ENCODE measurements around the gene MMP28. TPM values are rescaled to one million over a fixed set of nuclear protein-coding genes. Genes with fewer than 3 reads are reported as not detected.
A peak's percentile ranks its signal among the peaks of the same experiment; 100 is the strongest.

The MMP28 gene
- total RNA-seq, 2 donors from 2014 or later: 12.8 to 146 TPM

DNA sequence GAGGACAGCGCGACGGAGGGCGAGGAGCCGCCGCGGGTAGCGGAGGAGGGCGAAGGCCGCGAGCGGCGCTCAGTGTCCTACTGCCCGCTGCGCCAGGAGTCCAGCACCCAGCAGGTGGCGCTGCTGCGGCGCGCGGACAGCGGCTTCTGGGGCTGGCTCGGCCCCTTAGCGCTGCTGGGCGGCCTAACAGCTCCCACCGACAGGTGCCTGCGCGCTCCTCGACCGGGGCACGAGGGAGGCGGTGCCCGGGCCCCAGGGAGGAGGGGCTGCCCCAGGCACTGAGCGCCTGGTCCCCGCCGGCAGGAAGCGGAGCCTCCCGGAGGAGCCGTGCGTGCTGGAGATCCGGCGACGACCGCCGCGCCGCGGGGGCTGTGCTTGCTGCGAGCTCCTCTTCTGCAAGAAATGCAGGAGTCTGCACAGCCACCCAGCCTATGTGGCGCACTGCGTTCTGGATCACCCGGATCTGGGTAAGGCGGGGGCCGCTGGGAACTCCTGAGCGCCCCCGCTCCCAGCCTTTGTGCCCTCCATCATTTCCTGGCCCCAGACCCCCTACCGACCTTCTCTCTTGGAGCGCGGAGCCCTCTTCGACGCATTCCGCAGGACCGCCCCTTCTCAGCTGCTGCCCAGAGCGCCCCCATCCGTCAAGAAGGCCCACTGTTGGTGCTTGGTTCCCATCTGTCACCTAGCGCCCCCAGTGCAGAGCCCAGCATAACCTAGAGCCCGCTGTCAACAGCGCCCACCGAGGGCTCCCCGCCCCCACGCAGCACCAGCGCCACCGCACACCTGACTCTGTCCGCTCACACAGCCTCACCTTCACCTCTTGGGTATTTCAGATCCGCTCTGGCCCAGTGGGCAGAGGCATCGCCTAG is 31.1 kb downstream of the MMP28 start:
- H3K9me3 ChIP-seq: no peaks in the 10 kb centered on the region
- peaks cover 6% of the 10 kb centered on the region for H3K4me1 ChIP-seq (replicated peaks)
- DNase-seq (ENCODE audit: low spot score): peak; percentile 80
- peak overlapping the region; percentile 2 to 49 for H3K27ac ChIP-seq
- H3K27me3 ChIP-seq (replicated peaks; ENCODE audit: insufficient read depth): no peaks in the 10 kb centered on the region
- 8% methylated on average over 45 of the region's 75 CpGs for WGBS
- intact Hi-C loops (cut with DNase I): loop anchor here (2.0 kb wide), 1 partner anchor 40 kb away; no protein-coding TSS in a partner anchor
- H3K36me3 ChIP-seq: no peaks in the 10 kb centered on the region
- H3K4me3 ChIP-seq: peak overlapping the region; percentile 36 to 39
- TF ChIP-seq CTCF (IDR thresholded peaks at IDR 0.05) (peak; percentile 84 to 99 (median 94)), POLR2A (IDR thresholded peaks at IDR 0.05) (peak; percentile 23), POLR2AphosphoS5 (IDR thresholded peaks at IDR 0.05) (peak; percentile 52)

DNA sequence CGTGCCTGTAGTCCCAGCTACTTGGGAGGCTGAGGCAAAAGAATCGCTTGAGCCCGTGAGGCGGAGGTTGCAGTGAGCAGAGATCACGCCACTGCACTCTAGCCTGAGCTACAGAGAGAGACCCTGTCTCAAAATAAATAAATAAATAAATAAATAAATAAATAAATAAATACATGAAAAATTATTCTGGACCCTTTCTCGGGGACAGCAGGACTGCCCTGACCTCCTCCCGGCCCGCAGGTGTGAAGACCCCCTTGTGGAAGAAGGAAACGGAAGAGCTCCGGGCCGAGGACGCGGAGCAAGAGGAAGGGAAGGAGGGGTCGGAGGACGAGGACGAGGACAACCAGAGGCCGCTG is 31.7 kb downstream of the MMP28 start:
- Histone ChIP-seq H3K27ac (peak overlapping the region; percentile 2 to 49), H3K36me3 (no peaks in the 10 kb centered on the region), H3K4me1 (replicated peaks) (peaks cover 6% of the 10 kb centered on the region), H3K9me3 (no peaks in the 10 kb centered on the region), H3K27me3 (replicated peaks; ENCODE audit: insufficient read depth) (no peaks in the 10 kb centered on the region), H3K4me3 (peak overlapping the region; percentile 36 to 39)
- 36% methylated on average over 17 of the region's 17 CpGs for WGBS
- intact Hi-C loops (cut with DNase I): loop anchor here (2.0 kb wide), 1 partner anchor 41 kb away; no protein-coding TSS in a partner anchor
- DNase-seq (ENCODE audit: low spot score): no peak
- TF ChIP-seq POLR2A (IDR thresholded peaks at IDR 0.05): no peak
- no peak for TF ChIP-seq POLR2AphosphoS5 (IDR thresholded peaks at IDR 0.05)
- TF ChIP-seq CTCF (IDR thresholded peaks at IDR 0.05): no peak

DNA sequence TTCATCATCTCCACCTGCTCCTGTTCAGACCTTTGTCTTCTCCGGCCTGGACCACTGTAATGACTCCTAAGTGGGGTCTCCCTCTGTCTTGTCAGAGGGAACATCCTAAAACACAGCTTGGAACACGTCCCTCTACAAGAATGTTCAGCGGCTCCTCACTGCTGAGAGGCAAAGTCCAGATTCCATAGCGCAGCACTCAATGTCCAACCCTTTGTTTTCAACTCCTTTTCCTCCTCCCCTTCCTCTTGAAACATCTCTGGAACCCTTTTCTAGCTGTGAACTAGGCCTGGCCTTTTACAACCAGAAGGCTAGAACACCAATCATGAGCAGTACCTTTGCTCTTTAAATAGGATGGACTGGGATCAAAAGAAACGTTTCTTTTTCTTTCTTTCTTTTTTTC is 33.8 kb downstream of the MMP28 start:
- TF ChIP-seq CTCF (IDR thresholded peaks at IDR 0.05) (no peak), POLR2AphosphoS5 (IDR thresholded peaks at IDR 0.05) (no peak), POLR2A (IDR thresholded peaks at IDR 0.05) (no peak)
- Histone ChIP-seq H3K36me3 (no peaks in the 10 kb centered on the region), H3K9me3 (no peaks in the 10 kb centered on the region), H3K27ac (no peak overlapping the region), H3K4me1 (replicated peaks) (peaks cover 6% of the 10 kb centered on the region), H3K4me3 (no peak overlapping the region), H3K27me3 (replicated peaks; ENCODE audit: insufficient read depth) (no peaks in the 10 kb centered on the region)
- intact Hi-C loops (cut with DNase I): no loop called here
- 87% methylated on average over 5 of the region's 5 CpGs for WGBS
- no peak for DNase-seq (ENCODE audit: low spot score)

DNA sequence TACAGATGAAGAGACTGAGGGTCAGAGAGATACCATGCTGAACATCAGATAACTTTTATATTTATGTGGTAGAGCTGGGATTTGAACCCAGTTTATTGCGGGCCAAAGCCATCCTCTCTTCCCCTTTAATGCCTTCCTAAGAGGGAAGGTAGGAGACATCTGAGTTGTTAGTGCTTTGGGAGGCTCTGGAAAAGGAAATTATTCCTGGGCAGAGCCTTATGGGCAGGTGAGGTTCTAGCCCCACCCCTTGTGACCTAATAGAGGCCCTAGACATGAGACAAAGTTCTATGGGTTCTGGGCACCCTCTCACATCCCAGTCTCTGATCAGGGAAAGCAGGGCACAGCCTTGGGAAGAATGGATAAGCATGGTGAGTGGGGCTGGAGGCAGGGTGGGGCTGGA is 34.9 kb downstream of the MMP28 start, which contains the start of gene C17orf50:
C17orf50 (plus strand) TSS at position 301 of the 400 bp plus-strand sequence; CDS start at position 356, 55 bp downstream.
- Histone ChIP-seq H3K4me1 (replicated peaks) (peaks cover 6% of the 10 kb centered on the region), H3K27ac (no peak within 1 kb of the TSS), H3K27me3 (replicated peaks; ENCODE audit: insufficient read depth) (no peaks in the 10 kb centered on the region), H3K36me3 (no peaks in the 10 kb centered on the region), H3K4me3 (no peak within 1 kb of the TSS), H3K9me3 (no peaks in the 10 kb centered on the region)
- WGBS: 100% methylated on average over 1 of the region's 1 CpG
- no peak for DNase-seq (ENCODE audit: low spot score)
- intact Hi-C loops (cut with DNase I): no loop called here
- no peak for TF ChIP-seq POLR2AphosphoS5 (IDR thresholded peaks at IDR 0.05)
- no peak for TF ChIP-seq POLR2A (IDR thresholded peaks at IDR 0.05)
- no peak for TF ChIP-seq CTCF (IDR thresholded peaks at IDR 0.05)

GRCh38 chr17:35757243-35757642 is 38.2 kb downstream of the MMP28 start:
- Histone ChIP-seq H3K36me3 (no peaks in the 10 kb centered on the region), H3K27ac (no peak overlapping the region), H3K4me1 (replicated peaks) (no peaks in the 10 kb centered on the region), H3K27me3 (replicated peaks; ENCODE audit: insufficient read depth) (no peaks in the 10 kb centered on the region), H3K9me3 (no peaks in the 10 kb centered on the region), H3K4me3 (no peak overlapping the region)
- intact Hi-C loops (cut with DNase I): no loop called here
- DNase-seq (ENCODE audit: low spot score): no peak
- TF ChIP-seq POLR2A (IDR thresholded peaks at IDR 0.05) (no peak), POLR2AphosphoS5 (IDR thresholded peaks at IDR 0.05) (no peak), CTCF (IDR thresholded peaks at IDR 0.05) (no peak)
